ENCODE results near the gene RAD51. TPM values are rescaled to one million over a fixed set of nuclear protein-coding genes. Genes with fewer than 3 reads are reported as not detected.

Gene RAD51
- 1 to 10 TPM; 4.4 to 4.8 TPM for total RNA-seq
- 10 to 100 TPM in 5 of 6 donors, 1 to 10 TPM in 1; 8.9 to 15.6 (median 13.0) TPM for polyA plus RNA-seq (ENCODE audit: insufficient read length in 6 of 6)
- long read RNA-seq, donor 1, partial matches to known transcripts, result 17 of 28 reads
- long read RNA-seq, donor 1, other reads (novel, unspliced or antisense), result 6 of 28 reads
- long read RNA-seq, donor 2, transcript RAD51-201 (10 exons, 2,449 nt), result major isoform, 9 of 9 reads
- long read RNA-seq, donor 2, partial matches to known transcripts, result 0 of 9 reads
- long read RNA-seq, donor 2, other reads (novel, unspliced or antisense), result 0 of 9 reads
- long read RNA-seq, donor 3, partial matches to known transcripts, result 0 of 4 reads
- long read RNA-seq, donor 3, other reads (novel, unspliced or antisense), result 0 of 4 reads
- long read RNA-seq, donor 4, partial matches to known transcripts, result 0 of 4 reads
- long read RNA-seq, donor 4, other reads (novel, unspliced or antisense), result 1 of 4 reads
- long read RNA-seq, donor 5, partial matches to known transcripts, result 11 of 14 reads
- long read RNA-seq, donor 5, other reads (novel, unspliced or antisense), result 0 of 14 reads
- long read RNA-seq, donor 6, transcript RAD51-201 (10 exons, 2,449 nt), result major isoform, 7 of 13 reads
- long read RNA-seq, donor 6, partial matches to known transcripts, result 0 of 13 reads
- long read RNA-seq, donor 6, other reads (novel, unspliced or antisense), result 6 of 13 reads
- long read RNA-seq, donor 7, transcript RAD51-201 (10 exons, 2,449 nt), result major isoform, 5 of 5 reads
- long read RNA-seq, donor 7, partial matches to known transcripts, result 0 of 5 reads
- long read RNA-seq, donor 7, other reads (novel, unspliced or antisense), result 0 of 5 reads
- long read RNA-seq, donor 8, partial matches to known transcripts, result 0 of 10 reads
- long read RNA-seq, donor 8, other reads (novel, unspliced or antisense), result 7 of 10 reads
- long read RNA-seq, donor 9, result 0 reads
- long read RNA-seq, donor 10, partial matches to known transcripts, result 0 of 7 reads
- long read RNA-seq, donor 10, other reads (novel, unspliced or antisense), result 4 of 7 reads
- long read RNA-seq, donor 11, result 0 reads
- long read RNA-seq, donor 12, partial matches to known transcripts, result 0 of 4 reads
- long read RNA-seq, donor 12, other reads (novel, unspliced or antisense), result 0 of 4 reads

GRCh38 chr15:40694688-40695468 lies at the start of gene RAD51:
TSS of gene RAD51 (plus strand) at chr15:40695174. CDS start at chr15:40698759, 3,585 bp downstream.
- Histone ChIP-seq H3K4me3 (peak within 1 kb of the TSS; percentile 86 to 87), H3K27ac (peak within 1 kb of the TSS; percentile 98 to 99), H3K27me3 (no peaks in the 10 kb centered on the region), H3K4me1 (peaks cover 4 to 22% of the 10 kb centered on the region in 2 donors), H3K9me3 (no peaks in the 10 kb centered on the region), H3K36me3 (peaks cover 0 to 9% of the 10 kb centered on the region in 2 donors)
- ATAC-seq, result peak; percentile 97
- intact Hi-C loops (cut with DNase I), result no loop called here
- DNase-seq, result peak; percentile 92 to 98 (median 96)
- TF ChIP-seq, protein P1, sequence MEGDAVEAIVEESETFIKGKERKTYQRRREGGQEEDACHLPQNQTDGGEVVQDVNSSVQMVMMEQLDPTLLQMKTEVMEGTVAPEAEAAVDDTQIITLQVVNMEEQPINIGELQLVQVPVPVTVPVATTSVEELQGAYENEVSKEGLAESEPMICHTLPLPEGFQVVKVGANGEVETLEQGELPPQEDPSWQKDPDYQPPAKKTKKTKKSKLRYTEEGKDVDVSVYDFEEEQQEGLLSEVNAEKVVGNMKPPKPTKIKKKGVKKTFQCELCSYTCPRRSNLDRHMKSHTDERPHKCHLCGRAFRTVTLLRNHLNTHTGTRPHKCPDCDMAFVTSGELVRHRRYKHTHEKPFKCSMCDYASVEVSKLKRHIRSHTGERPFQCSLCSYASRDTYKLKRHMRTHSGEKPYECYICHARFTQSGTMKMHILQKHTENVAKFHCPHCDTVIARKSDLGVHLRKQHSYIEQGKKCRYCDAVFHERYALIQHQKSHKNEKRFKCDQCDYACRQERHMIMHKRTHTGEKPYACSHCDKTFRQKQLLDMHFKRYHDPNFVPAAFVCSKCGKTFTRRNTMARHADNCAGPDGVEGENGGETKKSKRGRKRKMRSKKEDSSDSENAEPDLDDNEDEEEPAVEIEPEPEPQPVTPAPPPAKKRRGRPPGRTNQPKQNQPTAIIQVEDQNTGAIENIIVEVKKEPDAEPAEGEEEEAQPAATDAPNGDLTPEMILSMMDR (IDR thresholded peaks at IDR 0.05), result no peak

DNA sequence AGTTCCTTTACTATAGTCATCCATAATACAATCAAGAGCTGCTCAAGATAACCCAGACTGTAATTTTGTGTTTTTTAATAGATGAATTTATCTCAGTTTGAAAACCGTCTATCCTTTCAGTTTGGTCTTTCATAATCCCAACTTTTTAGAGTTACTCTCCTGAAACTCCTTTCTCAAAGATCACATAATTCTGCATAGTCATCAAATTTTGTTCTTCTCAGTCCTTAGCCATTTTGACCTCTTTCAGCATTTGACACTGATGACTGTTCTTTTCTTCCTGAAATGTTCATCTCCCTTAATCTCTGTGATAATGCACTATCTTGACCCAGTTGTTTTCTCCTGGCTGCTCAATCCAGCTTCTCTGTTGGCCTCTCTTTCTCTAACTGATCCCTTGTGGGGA lies 47.5 kb upstream of the RAD51 start:
- ATAC-seq (no peak), DNase-seq (no peak)
- TF ChIP-seq, protein P1 (IDR thresholded peaks at IDR 0.05), result no peak
- H3K9me3 ChIP-seq, result no peaks in the 10 kb centered on the region
- H3K4me3 ChIP-seq, result no peak overlapping the region
- H3K27ac ChIP-seq, result no peak overlapping the region
- H3K36me3 ChIP-seq, result peaks cover 0 to 10% of the 10 kb centered on the region in 2 donors
- no peaks in the 10 kb centered on the region for H3K27me3 ChIP-seq
- no peaks in the 10 kb centered on the region for H3K4me1 ChIP-seq
- intact Hi-C loops (cut with DNase I), result no loop called here

- Histone ChIP-seq H3K4me3 (no peak overlapping the region), H3K9me3 (no peaks in the 10 kb centered on the region), H3K4me1 (no peaks in the 10 kb centered on the region), H3K27ac (no peak overlapping the region), H3K36me3 (peaks cover 0 to 2% of the 10 kb centered on the region in 2 donors), H3K27me3 (no peaks in the 10 kb centered on the region)
- DNase-seq (no peak), ATAC-seq (no peak)
- TF ChIP-seq, protein P1 (IDR thresholded peaks at IDR 0.05), result no peak
- intact Hi-C loops (cut with DNase I), result no loop called here
These were observed 44.5 kb upstream of the RAD51 start for GRCh38 chr15:40650479-40650878.

DNA sequence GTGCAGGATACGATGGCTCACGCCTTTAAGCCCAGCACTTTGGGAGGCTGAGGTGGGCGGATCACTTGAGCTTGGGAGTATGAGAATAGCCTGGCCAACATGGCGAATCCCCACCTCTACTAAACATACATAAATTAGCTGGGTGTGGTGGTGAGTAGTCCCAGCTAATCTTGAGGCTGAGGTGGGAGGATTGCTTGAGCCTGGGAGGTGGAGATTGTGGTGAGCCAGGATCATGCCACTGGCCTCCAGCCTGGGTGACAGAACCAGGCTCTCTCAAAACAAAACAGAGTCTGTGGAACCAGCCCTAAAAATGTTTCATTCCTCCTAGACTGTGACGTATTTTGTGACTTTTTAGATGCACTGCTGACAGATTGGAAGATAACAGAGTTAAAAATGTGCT lies 34.3 kb upstream of the RAD51 start:
- ATAC-seq, result no peak
- H3K9me3 ChIP-seq, result no peaks in the 10 kb centered on the region
- H3K4me3 ChIP-seq, result no peak overlapping the region
- TF ChIP-seq, protein P1 (IDR thresholded peaks at IDR 0.05), result no peak
- H3K27ac ChIP-seq, result no peak overlapping the region
- H3K27me3 ChIP-seq, result no peaks in the 10 kb centered on the region
- intact Hi-C loops (cut with DNase I), result no loop called here
- H3K36me3 ChIP-seq, result peaks cover 0 to 34% of the 10 kb centered on the region in 2 donors
- H3K4me1 ChIP-seq, result no peaks in the 10 kb centered on the region
- no peak for DNase-seq
